DND-41 (cell line): Measurements from ENCODE around the gene XYLT1.

Experiments
- CTCF ChIP-seq: IDR thresholded peaks from 2 replicates; pipeline ENCODE4 v1.5.1; 2012; ENCODE audit warnings: borderline replicate concordance, low read length, moderate library complexity, mild to moderate bottlenecking; ENCODE audit not compliant: poor library complexity, severe bottlenecking; ENCODE audit errors: extremely low read depth
- EZH2 ChIP-seq: IDR thresholded peaks from 3 replicates; pipeline ENCODE4 v1.6.1; 2012; ENCODE audit warnings: borderline replicate concordance, low read depth, mild to moderate bottlenecking, moderate library complexity, low read length, inconsistent platforms; ENCODE audit not compliant: severe bottlenecking

GRCh38 chr16:17370223-17370707 is 100.5 kb downstream of the XYLT1 start:
- TF ChIP-seq CTCF (no peak), EZH2 (no peak)
